ENCODE data around the gene TRA2A. TPM values are rescaled to one million over a fixed set of nuclear protein-coding genes. Genes with fewer than 3 reads are reported as not detected.

Gene TRA2A
- total RNA-seq, 1 experiment from 2014 or later: 169 TPM

DNA sequence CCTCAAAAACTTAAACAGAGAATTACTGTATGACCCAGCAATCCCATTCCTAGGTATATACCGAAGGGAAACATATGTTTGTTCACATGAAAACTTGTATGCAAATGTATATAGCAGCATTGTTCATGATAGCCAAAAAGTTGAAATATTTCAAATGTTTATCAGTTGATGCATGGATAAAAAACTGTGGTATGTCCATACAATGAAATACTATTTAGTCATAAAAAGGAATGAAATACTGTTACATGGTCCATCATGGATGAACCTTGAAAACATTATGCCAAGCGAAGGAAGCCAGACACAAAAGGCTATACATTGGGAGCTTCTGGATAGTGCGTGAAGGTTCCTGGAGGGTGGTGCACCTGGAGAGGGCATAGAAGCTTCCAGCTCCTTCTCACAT lies 11.0 kb upstream of the TRA2A start:
- H2AK5ac ChIP-seq (ENCODE audit: insufficient read length, low read length): no peak overlapping the region
- H2BK20ac ChIP-seq (ENCODE audit: low read depth, low read length, poor library complexity, severe bottlenecking): no peak overlapping the region
- Mint-ChIP-seq H3K27me3 (ENCODE audit: low read depth) (no peaks in the 10 kb centered on the region), H3K36me3 (ENCODE audit: insufficient read depth in 1 of 3, low read depth in 3 of 3) (no peaks in the 10 kb centered on the region), H3K4me1 (peaks cover 0 to 2% of the 10 kb centered on the region in 2 experiments; a peak in 2 of 4 replicates), H3K4me3 (no peak overlapping the region), H3K27ac (no peak overlapping the region), H3K9me3 (peaks cover 0 to 8% of the 10 kb centered on the region in 2 experiments; a peak in 1 of 5 replicates)
- no peak overlapping the region for H2BK12ac ChIP-seq (ENCODE audit: insufficient read length, low read depth, low read length)
- H3K9ac ChIP-seq (ENCODE audit: extremely low read depth, insufficient read length, low read length): no peak overlapping the region
- no peak overlapping the region for H4K5ac ChIP-seq (ENCODE audit: insufficient read length, low read depth, low read length)
- H3K27me3 ChIP-seq (ENCODE audit: insufficient read depth, low read length): no peaks in the 10 kb centered on the region
- H4K91ac ChIP-seq (ENCODE audit: insufficient read length, low read depth, low read length): no peak overlapping the region
- WGBS (ENCODE audit: extremely low coverage, insufficient read length, low lambda C conversion rate): no CpG with 5 or more reads among the region's 3 CpGs
- H2BK120ac ChIP-seq (ENCODE audit: low read depth, low read length, poor library complexity, severe bottlenecking): no peak overlapping the region
- TF ChIP-seq, protein P1, sequence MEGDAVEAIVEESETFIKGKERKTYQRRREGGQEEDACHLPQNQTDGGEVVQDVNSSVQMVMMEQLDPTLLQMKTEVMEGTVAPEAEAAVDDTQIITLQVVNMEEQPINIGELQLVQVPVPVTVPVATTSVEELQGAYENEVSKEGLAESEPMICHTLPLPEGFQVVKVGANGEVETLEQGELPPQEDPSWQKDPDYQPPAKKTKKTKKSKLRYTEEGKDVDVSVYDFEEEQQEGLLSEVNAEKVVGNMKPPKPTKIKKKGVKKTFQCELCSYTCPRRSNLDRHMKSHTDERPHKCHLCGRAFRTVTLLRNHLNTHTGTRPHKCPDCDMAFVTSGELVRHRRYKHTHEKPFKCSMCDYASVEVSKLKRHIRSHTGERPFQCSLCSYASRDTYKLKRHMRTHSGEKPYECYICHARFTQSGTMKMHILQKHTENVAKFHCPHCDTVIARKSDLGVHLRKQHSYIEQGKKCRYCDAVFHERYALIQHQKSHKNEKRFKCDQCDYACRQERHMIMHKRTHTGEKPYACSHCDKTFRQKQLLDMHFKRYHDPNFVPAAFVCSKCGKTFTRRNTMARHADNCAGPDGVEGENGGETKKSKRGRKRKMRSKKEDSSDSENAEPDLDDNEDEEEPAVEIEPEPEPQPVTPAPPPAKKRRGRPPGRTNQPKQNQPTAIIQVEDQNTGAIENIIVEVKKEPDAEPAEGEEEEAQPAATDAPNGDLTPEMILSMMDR (conservative IDR thresholded peaks at IDR 0.05): no peak
- no peak overlapping the region for H3K4me2 ChIP-seq (ENCODE audit: insufficient read depth, insufficient read length, low read length)
- H3K9me3 ChIP-seq (ENCODE audit: control insufficient read depth, low read depth, low read length): no peaks in the 10 kb centered on the region
- H3K56ac ChIP-seq (ENCODE audit: insufficient read length, low read depth, low read length): no peak overlapping the region
- no peaks in the 10 kb centered on the region for H3K4me1 ChIP-seq (ENCODE audit: insufficient read depth, low read length)
- H3K79me2 ChIP-seq (ENCODE audit: insufficient read depth, low read length): no peaks in the 10 kb centered on the region
- no peak overlapping the region for H2BK5ac ChIP-seq (ENCODE audit: insufficient read length, low read length)
- no peak overlapping the region for H3K27ac ChIP-seq (ENCODE audit: insufficient read length, low read depth, low read length)
- H4K8ac ChIP-seq (replicated peaks; ENCODE audit: insufficient read length, low read depth, low read length): no peak overlapping the region
- no peak overlapping the region for H3K4ac ChIP-seq (ENCODE audit: low read depth, low read length)
- no peaks in the 10 kb centered on the region for H3K23me2 ChIP-seq (ENCODE audit: insufficient read length, low read depth, low read length, poor library complexity, severe bottlenecking)
- no peak overlapping the region for H3T11ph ChIP-seq (ENCODE audit: low read length)
- H3K18ac ChIP-seq (ENCODE audit: insufficient read length, low read depth, low read length): no peak overlapping the region
- no peak for DNase-seq
- H3K79me1 ChIP-seq (ENCODE audit: insufficient read depth, low read depth, low read length, poor library complexity, severe bottlenecking): no peaks in the 10 kb centered on the region
- no peak overlapping the region for H2BK15ac ChIP-seq (ENCODE audit: low read depth, low read length)
- no peaks in the 10 kb centered on the region for H4K20me1 ChIP-seq (ENCODE audit: control insufficient read depth, insufficient read depth, insufficient read length)
- no peak overlapping the region for H3K23ac ChIP-seq (ENCODE audit: insufficient read length, low read depth, low read length)
- H3K14ac ChIP-seq (ENCODE audit: insufficient read depth, low read length): no peak overlapping the region
- H2AFZ ChIP-seq (ENCODE audit: low read length): no peak overlapping the region
